ENCODE results near the gene THUMPD1. TPM values are rescaled to one million over a fixed set of nuclear protein-coding genes. Genes with fewer than 3 reads are reported as not detected.

Gene THUMPD1
- total and polyA plus RNA-seq, 2 donors (not counting 3 experiments of a cell fraction or from before 2014, with no cell fraction given): 27.9 to 29.0 TPM

- H3K4me1 ChIP-seq (ENCODE audit: control insufficient read depth, extremely low read depth, insufficient read depth, low read length): no peaks in the 10 kb centered on the region
- no peak overlapping the region for H2AFZ ChIP-seq (ENCODE audit: low read depth, low read length)
- H3K79me2 ChIP-seq (ENCODE audit: control insufficient read depth, insufficient read depth, low read length): no peaks in the 10 kb centered on the region
- dilution Hi-C loops (cut with MboI; ENCODE audit: extremely low pct_ligation_motif_present, low sequenced_read_pairs) (no loop called here), intact Hi-C loops (cut with micrococcal nuclease) (no loop called here)
- ChIA-PET CTCF (no interaction called here), POLR2A (no interaction called here)
- no peak overlapping the region for H3K9ac ChIP-seq (replicated peaks; ENCODE audit: extremely low read depth, insufficient read depth, low read length)
- BruUV-seq (replicated peaks): no TSS peak
- DNase-seq (ENCODE audit: low read depth, low spot score) (no peak), FAIRE-seq (no peak)
- H3K9me3 ChIP-seq (replicated peaks; ENCODE audit: control insufficient read depth, insufficient read depth, low read length): no peaks in the 10 kb centered on the region
- TF ChIP-seq POLR2AphosphoS5 (IDR thresholded peaks at IDR 0.05; ENCODE audit: insufficient read depth, low read depth, low read length): no peak
- no peak for TF ChIP-seq FOS (IDR thresholded peaks at IDR 0.05; ENCODE audit: borderline replicate concordance, insufficient read depth, low read length)
- no peak for TF ChIP-seq MYC (IDR thresholded peaks at IDR 0.05; ENCODE audit: low read depth, low read length)
- no peak for TF ChIP-seq GATA2 (IDR thresholded peaks at IDR 0.05; ENCODE audit: insufficient read depth, insufficient read length, low read depth, low read length)
- TF ChIP-seq CTCF (IDR thresholded peaks at IDR 0.05; ENCODE audit: extremely low read depth in 1 of 2, insufficient read depth in 1 of 2, low read depth in 1 of 2, low read length in 2 of 2): no peak
- TF ChIP-seq POLR2A (IDR thresholded peaks at IDR 0.05; ENCODE audit: low read depth, low read length): no peak
- no peak overlapping the region for H3K4me2 ChIP-seq (ENCODE audit: insufficient read depth, low read length)
- no peak overlapping the region for H3K4me3 ChIP-seq (replicated peaks in 1 of 3; ENCODE audit: insufficient read depth in 1 of 3, low read depth in 1 of 3, low read length in 3 of 3)
- H3K27ac ChIP-seq (ENCODE audit: insufficient read depth, low read depth, low read length): no peak overlapping the region
- H3K36me3 ChIP-seq (ENCODE audit: control insufficient read depth in 2 of 2, extremely low read depth in 1 of 2, insufficient read depth in 2 of 2, low read length in 2 of 2): no peaks in the 10 kb centered on the region
- no peaks in the 10 kb centered on the region for H3K9me1 ChIP-seq (replicated peaks; ENCODE audit: control insufficient read depth, extremely low read depth, insufficient read depth, low read length)
- H4K20me1 ChIP-seq (replicated peaks; ENCODE audit: control insufficient read depth, extremely low read depth, insufficient read depth, low read length): no peaks in the 10 kb centered on the region
- peaks cover 0 to 3% of the 10 kb centered on the region in 2 experiments for H3K27me3 ChIP-seq (ENCODE audit: control insufficient read depth in 2 of 2, insufficient read depth in 2 of 2, low read length in 2 of 2)
Measured at GRCh38 chr16:20768121-20768520, 26.5 kb upstream of the THUMPD1 start.

GRCh38 chr16:20767577-20767976 is 26.0 kb upstream of the THUMPD1 start:
- ChIA-PET POLR2A (no interaction called here), CTCF (no interaction called here)
- no peaks in the 10 kb centered on the region for H3K4me1 ChIP-seq (ENCODE audit: control insufficient read depth, extremely low read depth, insufficient read depth, low read length)
- DNase-seq (ENCODE audit: low read depth, low spot score): no peak
- no peak overlapping the region for H3K4me3 ChIP-seq (replicated peaks in 1 of 3; ENCODE audit: insufficient read depth in 1 of 3, low read depth in 1 of 3, low read length in 3 of 3)
- intact Hi-C loops (cut with micrococcal nuclease) (no loop called here), dilution Hi-C loops (cut with MboI; ENCODE audit: extremely low pct_ligation_motif_present, low sequenced_read_pairs) (no loop called here)
- H3K4me2 ChIP-seq (ENCODE audit: insufficient read depth, low read length): no peak overlapping the region
- peaks cover 3 to 5% of the 10 kb centered on the region in 2 experiments for H3K27me3 ChIP-seq (ENCODE audit: control insufficient read depth in 2 of 2, insufficient read depth in 2 of 2, low read length in 2 of 2)
- H3K79me2 ChIP-seq (ENCODE audit: control insufficient read depth, insufficient read depth, low read length): no peaks in the 10 kb centered on the region
- no TSS peak for BruUV-seq (replicated peaks)
- H3K36me3 ChIP-seq (ENCODE audit: control insufficient read depth in 2 of 2, extremely low read depth in 1 of 2, insufficient read depth in 2 of 2, low read length in 2 of 2): no peaks in the 10 kb centered on the region
- H4K20me1 ChIP-seq (replicated peaks; ENCODE audit: control insufficient read depth, extremely low read depth, insufficient read depth, low read length): no peaks in the 10 kb centered on the region
- no peaks in the 10 kb centered on the region for H3K9me3 ChIP-seq (replicated peaks; ENCODE audit: control insufficient read depth, insufficient read depth, low read length)
- no peak overlapping the region for H2AFZ ChIP-seq (ENCODE audit: low read depth, low read length)
- FAIRE-seq: no peak
- no peak overlapping the region for H3K9ac ChIP-seq (replicated peaks; ENCODE audit: extremely low read depth, insufficient read depth, low read length)
- TF ChIP-seq POLR2AphosphoS5 (IDR thresholded peaks at IDR 0.05; ENCODE audit: insufficient read depth, low read depth, low read length): no peak
- no peak for TF ChIP-seq MAX (IDR thresholded peaks at IDR 0.05; ENCODE audit: insufficient read depth, insufficient read length)
- TF ChIP-seq CTCF (IDR thresholded peaks at IDR 0.05; ENCODE audit: extremely low read depth in 1 of 2, insufficient read depth in 1 of 2, low read depth in 1 of 2, low read length in 2 of 2): no peak
- TF ChIP-seq MYC (IDR thresholded peaks at IDR 0.05; ENCODE audit: low read depth, low read length): no peak
- TF ChIP-seq POLR2A (IDR thresholded peaks at IDR 0.05; ENCODE audit: low read depth, low read length): no peak
- TF ChIP-seq JUN (IDR thresholded peaks at IDR 0.05; ENCODE audit: borderline replicate concordance, insufficient read depth, insufficient read length, low read depth): no peak
- no peak for TF ChIP-seq FOS (IDR thresholded peaks at IDR 0.05; ENCODE audit: borderline replicate concordance, insufficient read depth, low read length)
- TF ChIP-seq EZH2 (IDR thresholded peaks at IDR 0.05; ENCODE audit: borderline replicate concordance, low read depth, low read length, severe bottlenecking): no peak
- no peak for TF ChIP-seq GATA2 (IDR thresholded peaks at IDR 0.05; ENCODE audit: insufficient read depth, insufficient read length, low read depth, low read length)
- H3K27ac ChIP-seq (ENCODE audit: insufficient read depth, low read depth, low read length): no peak overlapping the region
- H3K9me1 ChIP-seq (replicated peaks; ENCODE audit: control insufficient read depth, extremely low read depth, insufficient read depth, low read length): no peaks in the 10 kb centered on the region

Measured in endothelial cell of umbilical vein (primary cell).